Fibroblast of pulmonary artery (primary cell): ENCODE data around the gene CAMTA1.
A peak's percentile ranks its signal among the peaks of the same experiment; 100 is the strongest.

Source experiments
- DNase-seq: peaks from one replicate; pipeline ENCODE4 v3.0.0-alpha.2; 2010; ENCODE audit warnings: low read depth
- H3K4me3 ChIP-seq: replicated peaks from 2 replicates; pipeline ENCODE4 v1.5.1; 2011; ENCODE audit warnings: low read depth, mild to moderate bottlenecking, control low read depth, low read length, moderate library complexity
- TF ChIP-seq, protein P1 (sequence below): IDR thresholded peaks from 2 replicates; pipeline ENCODE4 v1.5.1; 2011; ENCODE audit warnings: mild to moderate bottlenecking, control low read depth, low read length, inconsistent platforms; ENCODE audit errors: missing control alignments

CAMTA1 gene

DNA sequence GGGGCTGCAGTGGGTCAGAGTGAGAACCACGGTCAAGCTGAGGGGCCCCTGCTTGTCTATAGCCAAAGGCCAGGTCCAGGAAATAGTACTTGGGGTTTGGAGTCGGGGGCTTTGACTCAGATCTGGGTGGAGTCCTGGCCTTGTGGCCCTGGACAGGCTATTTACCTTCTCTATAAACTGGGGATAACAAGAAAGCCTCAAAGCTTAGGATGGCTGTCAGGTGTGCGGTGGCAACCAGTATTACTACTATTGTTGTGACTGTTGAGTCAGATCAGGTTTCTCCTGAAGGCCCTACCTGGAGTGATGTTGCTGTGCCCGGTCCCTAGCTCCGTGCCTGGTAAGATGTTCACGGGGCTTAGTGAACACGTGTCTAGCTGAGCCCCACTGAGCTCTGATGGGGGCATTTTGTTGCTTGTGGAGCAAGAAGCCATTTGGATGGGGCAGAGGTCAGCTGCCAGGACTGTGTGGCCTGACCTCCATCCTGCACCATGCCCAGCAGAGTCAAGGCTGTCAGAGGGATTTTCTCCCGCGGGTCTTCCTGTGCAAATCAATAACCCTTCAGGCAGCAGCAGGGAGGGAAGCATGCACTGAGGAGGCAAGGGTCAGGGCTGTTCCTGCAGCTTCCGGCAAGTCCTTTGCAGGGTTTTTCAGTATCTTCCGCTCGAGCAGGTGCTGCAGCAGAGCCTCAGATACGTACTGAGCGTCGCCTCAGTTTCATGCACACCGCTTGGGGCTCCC, 170.3 kb downstream of the CAMTA1 start:
- H3K4me3 ChIP-seq, result no peak overlapping the region
- TF ChIP-seq, protein P1, sequence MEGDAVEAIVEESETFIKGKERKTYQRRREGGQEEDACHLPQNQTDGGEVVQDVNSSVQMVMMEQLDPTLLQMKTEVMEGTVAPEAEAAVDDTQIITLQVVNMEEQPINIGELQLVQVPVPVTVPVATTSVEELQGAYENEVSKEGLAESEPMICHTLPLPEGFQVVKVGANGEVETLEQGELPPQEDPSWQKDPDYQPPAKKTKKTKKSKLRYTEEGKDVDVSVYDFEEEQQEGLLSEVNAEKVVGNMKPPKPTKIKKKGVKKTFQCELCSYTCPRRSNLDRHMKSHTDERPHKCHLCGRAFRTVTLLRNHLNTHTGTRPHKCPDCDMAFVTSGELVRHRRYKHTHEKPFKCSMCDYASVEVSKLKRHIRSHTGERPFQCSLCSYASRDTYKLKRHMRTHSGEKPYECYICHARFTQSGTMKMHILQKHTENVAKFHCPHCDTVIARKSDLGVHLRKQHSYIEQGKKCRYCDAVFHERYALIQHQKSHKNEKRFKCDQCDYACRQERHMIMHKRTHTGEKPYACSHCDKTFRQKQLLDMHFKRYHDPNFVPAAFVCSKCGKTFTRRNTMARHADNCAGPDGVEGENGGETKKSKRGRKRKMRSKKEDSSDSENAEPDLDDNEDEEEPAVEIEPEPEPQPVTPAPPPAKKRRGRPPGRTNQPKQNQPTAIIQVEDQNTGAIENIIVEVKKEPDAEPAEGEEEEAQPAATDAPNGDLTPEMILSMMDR, result no peak
- DNase-seq, result no peak

DNA sequence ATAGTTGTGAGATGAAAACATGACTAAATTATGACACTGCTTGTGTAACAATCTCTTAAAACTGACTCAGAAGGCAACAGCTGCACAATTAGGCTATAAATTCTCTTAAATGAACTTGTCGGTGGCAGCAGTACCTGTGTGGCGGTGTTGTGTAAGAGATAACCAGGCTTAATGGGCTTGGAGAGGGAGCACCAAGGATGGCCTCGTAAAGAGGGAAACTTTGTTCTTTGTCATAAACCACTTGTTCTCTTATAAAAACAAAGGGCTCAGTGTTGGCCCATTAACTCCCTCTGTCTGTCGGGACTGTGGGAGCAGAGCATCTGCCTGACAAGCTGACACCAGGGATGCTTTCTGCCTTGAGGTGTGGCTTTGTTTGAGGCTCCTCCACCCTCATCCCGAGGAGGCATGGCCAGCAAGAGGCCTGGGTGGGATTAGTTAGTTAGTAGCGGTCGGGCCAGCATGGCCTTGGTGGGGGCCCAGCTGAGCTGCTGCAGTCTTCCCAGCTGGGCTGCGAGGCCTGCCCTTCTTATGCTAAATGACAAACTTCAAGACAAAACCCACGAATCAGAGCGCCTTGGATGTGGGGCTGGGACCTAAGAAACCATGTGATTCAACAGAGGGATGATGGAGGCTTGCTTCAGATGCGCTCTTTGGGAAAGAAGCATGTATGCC, 171.4 kb downstream of the CAMTA1 start:
- no peak overlapping the region for H3K4me3 ChIP-seq
- no peak for DNase-seq
- TF ChIP-seq, protein P1, result no peak

DNA sequence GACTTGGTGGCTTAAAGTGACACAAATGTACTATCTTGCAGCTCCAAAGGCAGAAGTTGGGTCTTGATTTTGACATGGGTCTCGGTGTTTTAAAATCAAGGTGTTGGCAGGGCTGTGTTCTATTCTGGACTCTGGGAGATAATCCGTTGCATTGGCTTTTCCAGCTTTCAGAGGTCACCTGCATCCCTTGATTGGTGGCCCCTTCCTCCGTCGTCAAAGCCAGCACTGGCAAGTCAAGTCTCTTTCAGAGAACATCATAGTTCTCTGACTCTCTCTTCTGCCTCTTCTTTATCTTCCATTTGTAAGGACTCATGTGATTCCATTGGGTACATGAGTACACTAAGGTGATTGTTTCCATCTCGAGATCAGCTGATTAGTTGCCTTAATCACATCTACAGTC, 172.1 kb downstream of the CAMTA1 start:
- H3K4me3 ChIP-seq, result no peak overlapping the region
- TF ChIP-seq, protein P1, result no peak

DNA sequence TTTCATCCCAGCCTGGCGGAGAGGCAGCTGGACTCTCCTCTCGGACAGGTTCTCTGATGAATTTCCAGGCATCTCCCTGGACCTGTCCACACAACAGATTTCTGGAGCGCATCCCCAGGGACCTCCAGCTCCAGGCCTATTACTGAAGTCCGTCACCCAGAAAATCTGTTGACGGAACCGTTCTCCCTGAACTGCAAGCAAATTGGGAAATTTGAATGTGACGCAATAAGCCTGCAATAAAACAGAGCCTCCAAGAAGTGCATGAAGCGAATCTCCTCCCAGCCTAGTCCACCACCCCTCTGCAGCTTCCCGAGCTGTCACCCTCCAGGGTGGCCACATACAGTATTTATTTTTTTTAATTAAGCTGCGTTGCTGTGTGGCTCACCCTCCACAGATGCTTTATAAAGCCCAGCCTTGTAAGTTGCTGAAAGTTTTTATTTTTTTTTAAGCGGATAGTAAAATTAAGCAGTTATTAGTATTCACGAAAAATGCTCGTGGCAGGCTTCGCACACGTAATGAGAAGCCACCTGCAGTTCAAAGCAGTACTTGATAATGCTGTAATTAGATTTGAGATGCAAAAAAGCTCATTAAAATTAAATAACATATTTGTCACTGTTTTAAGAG, 173.3 kb downstream of the CAMTA1 start:
- TF ChIP-seq, protein P1, result no peak
- no peak overlapping the region for H3K4me3 ChIP-seq
- DNase-seq, result peak; percentile 9

More for the DNA sequence above, 172.1 kb downstream of the CAMTA1 start:
- no peak for DNase-seq

DNA sequence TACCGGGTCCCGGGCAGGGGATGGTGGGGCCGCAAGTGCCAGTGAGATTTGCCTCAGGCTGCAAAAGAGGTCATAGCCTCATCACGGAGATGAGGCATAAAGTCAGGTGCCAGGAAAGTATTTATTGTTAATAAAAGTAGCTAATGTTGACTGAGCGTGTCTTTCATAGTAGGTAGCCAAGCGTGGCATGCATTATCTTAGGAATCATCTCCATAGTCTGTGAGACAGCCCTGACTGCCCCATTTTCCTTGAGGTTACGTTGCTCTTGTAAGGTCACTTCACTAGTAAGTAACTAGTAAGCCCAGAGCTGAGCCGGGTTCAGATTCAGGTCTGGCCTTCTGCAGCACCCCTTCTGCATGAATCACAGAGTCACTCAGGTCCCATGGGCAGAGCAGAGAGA, 174.2 kb downstream of the CAMTA1 start:
- H3K4me3 ChIP-seq, result no peak overlapping the region
- DNase-seq, result no peak

DNA sequence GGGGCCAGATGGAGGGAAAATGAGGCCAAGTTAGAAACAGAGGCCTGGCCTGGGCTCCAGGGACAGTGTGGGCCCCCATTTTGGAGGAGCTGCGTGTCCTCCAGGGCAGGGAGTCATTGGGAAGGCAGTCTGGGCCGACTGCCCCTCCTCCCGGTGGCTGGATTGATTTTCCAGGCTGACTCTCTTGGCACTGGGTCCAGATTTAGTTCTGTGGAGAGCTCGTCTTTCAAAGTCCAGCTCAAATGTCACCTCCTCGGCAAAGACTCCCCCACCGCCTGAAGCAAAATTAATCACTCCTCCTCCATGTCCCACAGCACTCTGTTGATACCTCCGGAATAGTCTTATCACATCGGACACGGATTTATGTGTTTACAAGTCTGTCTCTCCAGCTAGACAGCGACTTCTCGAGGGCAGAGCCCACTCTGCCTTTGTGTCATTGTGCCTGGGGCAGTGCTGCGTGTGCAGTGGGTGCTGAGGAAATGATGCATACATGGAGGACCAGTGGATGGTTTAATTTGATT, 175.1 kb downstream of the CAMTA1 start:
- TF ChIP-seq, protein P1, result no peak
- H3K4me3 ChIP-seq, result no peak overlapping the region
- DNase-seq, result no peak

More for the DNA sequence above, 174.2 kb downstream of the CAMTA1 start:
- TF ChIP-seq, protein P1, result no peak
